BE2C (cell line): ENCODE measurements around the gene BTBD17.

Experiments used
- DNase-seq: peaks from one replicate; pipeline ENCODE4 v3.0.0-alpha.2; 2020
- H3K27me3 ChIP-seq: fragments of 250-450 bp; sonication (Bioruptor Pico); 2 replicates; pipeline ENCODE4 v1.5.1; 2020; ENCODE audit warnings: mild to moderate bottlenecking
- H3K36me3 ChIP-seq: fragments of 250-450 bp; sonication (Bioruptor Pico); 2 replicates; pipeline ENCODE4 v1.5.1; 2020; ENCODE audit warnings: mild to moderate bottlenecking
- H3K4me1 ChIP-seq: fragments of 250-450 bp; sonication (Bioruptor Pico); 2 replicates; pipeline ENCODE4 v1.5.1; 2020
- H3K4me3 ChIP-seq: 2 replicates; pipeline ENCODE4 v1.5.1; 2011; ENCODE audit warnings: low read depth, low read length
- H3K9me3 ChIP-seq: fragments of 250-450 bp; sonication (Bioruptor Pico); 2 replicates; pipeline ENCODE4 v1.5.1; 2020
- CTCF ChIP-seq: IDR thresholded peaks from 2 replicates; pipeline ENCODE4 v1.5.1; 2012; ENCODE audit warnings: mild to moderate bottlenecking, low read depth, low read length

BTBD17 gene

GRCh38 chr17:74343526-74344284 lies 18.0 kb downstream of the BTBD17 start:
- no peaks in the 10 kb centered on the region for H3K9me3 ChIP-seq
- no peak overlapping the region for H3K4me3 ChIP-seq
- TF ChIP-seq CTCF, result no peak
- DNase-seq, result no peak
- H3K36me3 ChIP-seq, result no peaks in the 10 kb centered on the region
- H3K4me1 ChIP-seq, result no peaks in the 10 kb centered on the region
- H3K27me3 ChIP-seq, result peaks cover 46% of the 10 kb centered on the region

- H3K36me3 ChIP-seq, result no peaks in the 10 kb centered on the region
- DNase-seq, result no peak
- peaks cover 45% of the 10 kb centered on the region for H3K27me3 ChIP-seq
- H3K4me3 ChIP-seq, result no peak overlapping the region
- no peak for TF ChIP-seq CTCF
- no peaks in the 10 kb centered on the region for H3K9me3 ChIP-seq
- no peaks in the 10 kb centered on the region for H3K4me1 ChIP-seq
These were observed 18.5 kb downstream of the BTBD17 start for GRCh38 chr17:74343121-74343520.

- no peaks in the 10 kb centered on the region for H3K4me1 ChIP-seq
- H3K36me3 ChIP-seq, result no peaks in the 10 kb centered on the region
- H3K9me3 ChIP-seq, result no peaks in the 10 kb centered on the region
- no peak for DNase-seq
- no peak for TF ChIP-seq CTCF
- H3K27me3 ChIP-seq, result peaks cover 40% of the 10 kb centered on the region
- H3K4me3 ChIP-seq, result no peak overlapping the region
These were observed 19.4 kb downstream of the BTBD17 start for GRCh38 chr17:74342224-74342623.

- Histone ChIP-seq H3K4me1 (no peaks in the 10 kb centered on the region), H3K36me3 (no peaks in the 10 kb centered on the region), H3K27me3 (peaks cover 29% of the 10 kb centered on the region), H3K9me3 (no peaks in the 10 kb centered on the region), H3K4me3 (no peak overlapping the region)
- TF ChIP-seq CTCF, result no peak
- no peak for DNase-seq
These were observed 21.1 kb downstream of the BTBD17 start for GRCh38 chr17:74340470-74341023.

- Histone ChIP-seq H3K4me1 (no peaks in the 10 kb centered on the region), H3K36me3 (no peaks in the 10 kb centered on the region), H3K4me3 (no peak overlapping the region), H3K9me3 (no peaks in the 10 kb centered on the region), H3K27me3 (peaks cover 21% of the 10 kb centered on the region)
- no peak for DNase-seq
- TF ChIP-seq CTCF, result no peak
These were observed 22.0 kb downstream of the BTBD17 start for GRCh38 chr17:74339537-74340195.
